GM21423 (cell line): ENCODE data around the gene ADAMTS2.

Experiments
- ATAC-seq: cut with Tn5 transposase; IDR thresholded peaks from one replicate; pipeline ENCODE4 v1.9.1; 2021; ENCODE audit warnings: mild to moderate bottlenecking, moderate library complexity; ENCODE audit not compliant: unreplicated experiment

Gene ADAMTS2

GRCh38 chr5:179269781-179270543 is 75.3 kb downstream of the ADAMTS2 start:
- ATAC-seq = no peak

GRCh38 chr5:179268966-179269693 is 76.1 kb downstream of the ADAMTS2 start:
- ATAC-seq = no peak

GRCh38 chr5:179268399-179268952 is 76.8 kb downstream of the ADAMTS2 start:
- no peak for ATAC-seq

GRCh38 chr5:179267671-179268083 is 77.6 kb downstream of the ADAMTS2 start:
- no peak for ATAC-seq

- ATAC-seq = no peak
These were observed 78.1 kb downstream of the ADAMTS2 start for GRCh38 chr5:179267071-179267670.

GRCh38 chr5:179266291-179267070 is 78.8 kb downstream of the ADAMTS2 start:
- no peak for ATAC-seq

- no peak for ATAC-seq
These were observed 79.6 kb downstream of the ADAMTS2 start for GRCh38 chr5:179265514-179266290.

- no peak for ATAC-seq
These were observed 80.3 kb downstream of the ADAMTS2 start for GRCh38 chr5:179264783-179265513.

- ATAC-seq = no peak
These were observed 81.0 kb downstream of the ADAMTS2 start for GRCh38 chr5:179264053-179264782.

- ATAC-seq = no peak
These were observed 81.7 kb downstream of the ADAMTS2 start for GRCh38 chr5:179263391-179264052.

GRCh38 chr5:179262126-179262920 is 82.9 kb downstream of the ADAMTS2 start:
- no peak for ATAC-seq

GRCh38 chr5:179261301-179262125 is 83.7 kb downstream of the ADAMTS2 start:
- no peak for ATAC-seq

GRCh38 chr5:179260324-179261070 is 84.8 kb downstream of the ADAMTS2 start:
- no peak for ATAC-seq

- ATAC-seq = no peak
These were observed 85.4 kb downstream of the ADAMTS2 start for GRCh38 chr5:179259731-179260323.
